SK-N-MC (cell line): ENCODE results near the gene ANKRD60.

ENCODE experiments used
- EZH2 ChIP-seq: fragments of 200-600 bp; sonication (generic); IDR thresholded peaks from one replicate; pipeline ENCODE4 v1.6.1; 2017; ENCODE audit warnings: antibody characterized with exemption
- POLR2AphosphoS5 ChIP-seq: IDR thresholded peaks from 2 replicates; pipeline ENCODE4 v1.6.1; 2012; ENCODE audit warnings: mild to moderate bottlenecking, low read depth, low read length, borderline replicate concordance

- TF ChIP-seq POLR2AphosphoS5, result no peak
- TF ChIP-seq EZH2, result no peak
Observed at GRCh38 chr20:58173930-58174707, 54.3 kb downstream of the ANKRD60 start.
